ENCODE results near the gene PHOSPHO2. TPM values are rescaled to one million over a fixed set of nuclear protein-coding genes. Genes with fewer than 3 reads are reported as not detected.

PHOSPHO2 gene
- polyA plus RNA-seq, 4 donors = 3.8 to 22.1 (median 5.3) TPM

DNA sequence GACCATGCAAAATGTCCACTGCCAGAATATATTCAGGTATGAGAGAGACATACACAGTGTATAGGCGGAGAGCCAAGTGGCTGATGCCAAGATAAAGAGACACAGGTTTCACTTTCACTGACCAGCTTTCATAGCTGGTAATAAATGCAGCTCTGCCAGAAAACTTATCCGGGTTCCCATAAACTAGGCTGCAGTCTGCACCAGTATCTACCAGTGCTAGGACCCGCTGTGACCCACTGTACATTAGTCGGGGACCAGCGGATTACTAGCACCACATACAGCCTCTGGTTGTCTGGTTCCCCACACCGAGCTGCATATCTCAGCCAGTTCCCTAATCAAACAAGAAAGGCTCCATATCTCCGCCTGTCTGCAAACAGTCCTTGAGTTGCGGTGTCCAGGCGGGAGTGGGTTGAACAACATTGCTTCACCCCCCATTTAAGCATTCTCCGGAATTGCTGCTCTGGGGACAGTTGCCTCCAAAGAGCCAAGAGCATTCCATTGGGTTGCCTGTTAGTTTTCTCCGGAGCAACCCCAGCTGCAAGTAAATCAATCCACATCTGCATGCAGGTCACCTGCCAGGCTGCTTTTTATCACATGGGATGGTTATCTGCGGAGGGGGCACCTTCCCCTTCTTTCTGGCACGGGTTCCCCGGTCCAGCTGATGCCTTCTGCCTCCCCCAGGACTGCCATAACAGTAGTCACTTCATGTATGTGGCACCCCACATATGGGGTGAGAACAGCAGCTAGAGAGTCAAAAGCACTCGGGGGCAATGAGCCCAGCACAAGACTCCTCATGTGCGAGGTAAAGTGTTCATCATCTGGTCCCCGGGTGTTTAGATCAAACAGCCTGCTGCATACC, 21.3 kb downstream of the PHOSPHO2 start:
- peak; percentile 78 to 88 for DNase-seq
- Histone ChIP-seq H3K36me3 (ENCODE audit: control insufficient read depth in 3 of 3, insufficient read depth in 2 of 3, low read depth in 1 of 3, low read length in 3 of 3) (peaks cover 0 to 4% (median 0%) of the 10 kb centered on the region in 3 donors), H3K9me3 (ENCODE audit: control insufficient read depth in 2 of 2, insufficient read depth in 1 of 2, low read depth in 1 of 2, low read length in 1 of 2) (peaks cover 0 to 6% of the 10 kb centered on the region in 2 donors), H3K4me1 (ENCODE audit: control insufficient read depth in 3 of 3, insufficient read depth in 2 of 3, low read depth in 1 of 3, low read length in 2 of 3) (peaks cover 1 to 64% (median 8%) of the 10 kb centered on the region in 3 donors), H3K4me3 (ENCODE audit: low read depth in 1 of 3, low read length in 3 of 3) (peak overlapping the region in 2 of 3 donors; percentile 1 to 27), H3K27me3 (ENCODE audit: control insufficient read depth in 3 of 3, insufficient read depth in 3 of 3, low read length in 3 of 3) (no peaks in the 10 kb centered on the region), H3K27ac (ENCODE audit: low read depth in 1 of 3, low read length in 2 of 3) (peak overlapping the region in 2 of 3 donors; percentile 32 to 59)
- WGBS, 3 donors = 10 to 43% (median 28%) methylated on average over 17 of the region's 17 CpGs
- no peak for FAIRE-seq

DNA sequence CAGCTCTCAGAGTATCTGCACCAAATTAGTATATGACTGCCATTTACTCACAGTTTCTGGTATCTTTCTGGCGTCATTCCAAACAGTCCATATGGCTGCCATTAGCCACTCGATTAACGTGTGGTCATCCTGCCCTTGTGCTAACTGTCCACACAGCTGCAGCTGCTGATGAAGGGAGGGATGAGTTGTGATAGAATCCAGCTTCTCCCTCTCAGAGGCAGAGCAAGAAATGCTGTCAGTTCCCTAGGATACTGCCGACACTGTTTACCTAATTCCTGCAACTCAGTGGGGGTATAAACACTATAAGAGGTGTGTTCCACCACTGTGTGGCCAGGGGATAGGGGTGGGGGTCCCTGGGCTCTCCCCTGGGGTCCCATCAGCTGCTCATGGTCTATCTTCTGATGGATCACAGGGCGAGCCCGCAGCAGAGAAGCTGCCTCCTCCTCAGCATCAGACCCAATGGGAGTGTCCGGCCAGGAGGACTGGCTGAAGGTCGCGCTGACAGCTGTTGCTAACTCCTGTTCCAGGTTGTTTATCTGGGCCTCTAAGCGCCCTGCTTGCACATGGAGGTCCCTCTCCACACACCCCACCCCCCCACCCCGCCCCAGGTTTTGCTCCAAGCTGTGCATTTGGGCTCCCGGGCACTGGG, 22.1 kb downstream of the PHOSPHO2 start:
- Histone ChIP-seq H3K4me3 (ENCODE audit: low read depth in 1 of 3, low read length in 3 of 3) (peak overlapping the region in 1 of 3 donors; percentile 27), H3K9me3 (ENCODE audit: control insufficient read depth in 2 of 2, insufficient read depth in 1 of 2, low read depth in 1 of 2, low read length in 1 of 2) (peaks cover 0 to 6% of the 10 kb centered on the region in 2 donors), H3K27me3 (ENCODE audit: control insufficient read depth in 3 of 3, insufficient read depth in 3 of 3, low read length in 3 of 3) (no peaks in the 10 kb centered on the region), H3K27ac (ENCODE audit: low read depth in 1 of 3, low read length in 2 of 3) (peak overlapping the region in 2 of 3 donors; percentile 9 to 39), H3K36me3 (ENCODE audit: control insufficient read depth in 3 of 3, insufficient read depth in 2 of 3, low read depth in 1 of 3, low read length in 3 of 3) (peaks cover 0 to 4% (median 0%) of the 10 kb centered on the region in 3 donors), H3K4me1 (ENCODE audit: control insufficient read depth in 3 of 3, insufficient read depth in 2 of 3, low read depth in 1 of 3, low read length in 2 of 3) (peaks cover 0 to 59% (median 8%) of the 10 kb centered on the region in 3 donors)
- 12 to 39% (median 29%) methylated on average over 12 of the region's 12 CpGs for WGBS, 3 donors
- no peak for FAIRE-seq
- DNase-seq = peak; percentile 61 to 68

DNA sequence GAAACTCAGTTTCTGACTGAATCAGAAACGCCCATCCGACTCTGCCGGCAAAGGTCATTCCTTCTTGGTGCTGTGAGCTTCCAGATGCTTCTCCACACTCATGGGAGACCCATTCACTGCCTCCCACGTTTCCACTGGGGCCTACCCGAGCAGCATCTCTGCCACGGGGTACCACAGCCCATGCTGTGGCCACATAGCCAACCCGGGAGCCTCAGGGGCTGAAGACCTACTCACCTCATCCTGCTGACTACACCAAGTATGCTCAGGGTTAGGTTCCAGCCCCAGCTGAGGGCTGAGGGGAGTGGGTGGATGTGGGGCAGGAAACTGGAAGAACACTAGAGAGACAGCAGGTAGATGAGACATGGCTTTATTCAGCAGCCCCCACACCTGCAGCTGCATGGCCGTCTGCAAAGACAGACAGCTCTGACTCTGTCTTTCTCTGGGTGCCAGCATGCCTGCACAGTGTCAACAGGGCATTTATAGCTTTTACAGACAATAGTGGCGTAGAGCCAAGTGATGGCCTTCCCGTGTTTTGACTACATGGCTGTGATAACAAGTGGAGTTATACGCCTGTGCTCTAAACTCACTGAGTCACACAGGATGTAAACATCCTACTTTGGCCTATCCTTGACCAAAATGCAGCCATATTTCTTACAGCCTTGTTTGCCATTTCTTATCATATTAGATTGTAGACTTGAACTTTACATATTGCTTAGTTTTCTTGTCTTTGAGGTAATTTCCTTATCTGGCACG, 22.8 kb downstream of the PHOSPHO2 start:
- Histone ChIP-seq H3K4me1 (ENCODE audit: control insufficient read depth in 3 of 3, insufficient read depth in 2 of 3, low read depth in 1 of 3, low read length in 2 of 3) (peaks cover 0 to 52% (median 5%) of the 10 kb centered on the region in 3 donors), H3K9me3 (ENCODE audit: control insufficient read depth in 2 of 2, insufficient read depth in 1 of 2, low read depth in 1 of 2, low read length in 1 of 2) (no peaks in the 10 kb centered on the region), H3K36me3 (ENCODE audit: control insufficient read depth in 3 of 3, insufficient read depth in 2 of 3, low read depth in 1 of 3, low read length in 3 of 3) (no peaks in the 10 kb centered on the region), H3K27me3 (ENCODE audit: control insufficient read depth in 3 of 3, insufficient read depth in 3 of 3, low read length in 3 of 3) (no peaks in the 10 kb centered on the region), H3K27ac (ENCODE audit: low read depth in 1 of 3, low read length in 2 of 3) (peak overlapping the region in 2 of 3 donors; percentile 41 to 67), H3K4me3 (ENCODE audit: low read depth in 1 of 3, low read length in 3 of 3) (no peak overlapping the region)
- FAIRE-seq = no peak
- 20 to 54% (median 31%) methylated on average over 12 of the region's 12 CpGs for WGBS, 3 donors
- DNase-seq = peak; percentile 61 to 73

DNA sequence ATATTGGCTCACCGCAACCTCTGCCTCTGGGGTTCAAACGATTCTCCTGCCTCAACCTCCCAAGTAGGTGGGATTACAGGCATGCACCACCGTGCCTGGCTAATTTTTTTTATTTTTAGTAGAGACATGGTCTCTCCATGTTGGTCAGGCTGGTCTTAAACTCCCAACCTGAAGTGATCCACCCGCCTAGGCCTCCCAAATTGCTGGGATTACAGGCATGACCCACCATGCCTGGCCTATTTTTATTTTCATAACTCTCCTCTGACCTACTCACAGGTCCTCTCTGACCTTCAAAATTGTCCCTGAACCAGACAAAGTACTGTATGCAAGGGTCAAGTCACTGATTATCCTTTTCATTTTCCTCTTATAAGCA, 23.4 kb downstream of the PHOSPHO2 start:
- H3K27me3 ChIP-seq (ENCODE audit: control insufficient read depth in 3 of 3, insufficient read depth in 3 of 3, low read length in 3 of 3) = no peaks in the 10 kb centered on the region
- peak overlapping the region in 1 of 3 donors; percentile 41 for H3K27ac ChIP-seq (ENCODE audit: low read depth in 1 of 3, low read length in 2 of 3)
- DNase-seq = no peak
- no peaks in the 10 kb centered on the region for H3K9me3 ChIP-seq (ENCODE audit: control insufficient read depth in 2 of 2, insufficient read depth in 1 of 2, low read depth in 1 of 2, low read length in 1 of 2)
- WGBS, 3 donors = 48 to 74% (median 53%) methylated on average over 4 of the region's 4 CpGs
- H3K4me1 ChIP-seq (ENCODE audit: control insufficient read depth in 3 of 3, insufficient read depth in 2 of 3, low read depth in 1 of 3, low read length in 2 of 3) = peaks cover 0 to 46% (median 2%) of the 10 kb centered on the region in 3 donors
- H3K4me3 ChIP-seq (ENCODE audit: low read depth in 1 of 3, low read length in 3 of 3) = no peak overlapping the region
- no peak for FAIRE-seq
- no peaks in the 10 kb centered on the region for H3K36me3 ChIP-seq (ENCODE audit: control insufficient read depth in 3 of 3, insufficient read depth in 2 of 3, low read depth in 1 of 3, low read length in 3 of 3)

DNA sequence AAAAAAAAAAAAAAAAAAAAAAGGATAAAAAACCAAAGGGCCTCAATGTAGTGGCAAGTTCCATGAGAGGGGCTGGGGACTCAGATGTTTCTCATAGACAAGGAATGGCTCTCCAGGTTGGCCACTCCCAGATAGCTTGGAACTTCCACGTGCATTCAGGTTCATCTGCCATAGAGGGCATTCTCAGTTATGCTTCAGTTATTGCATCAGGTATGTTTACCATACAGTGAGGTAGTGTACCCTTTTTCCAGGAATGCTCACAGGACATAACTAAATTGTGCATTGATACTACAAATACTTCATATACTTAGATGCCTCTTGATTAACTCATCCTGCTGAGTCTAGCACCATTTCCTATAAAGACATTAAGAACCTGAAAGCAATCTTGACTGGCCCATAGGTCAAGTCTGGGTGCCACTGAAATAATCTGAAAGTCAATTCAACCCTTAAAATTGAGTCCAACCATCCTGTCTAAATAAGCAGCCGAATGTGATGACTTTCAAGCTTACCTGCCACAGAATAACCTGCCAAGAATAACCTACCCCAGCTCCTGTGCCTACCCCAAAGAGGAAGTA, 24.7 kb downstream of the PHOSPHO2 start:
- Histone ChIP-seq H3K4me3 (ENCODE audit: low read depth in 1 of 3, low read length in 3 of 3) (no peak overlapping the region), H3K36me3 (ENCODE audit: control insufficient read depth in 3 of 3, insufficient read depth in 2 of 3, low read depth in 1 of 3, low read length in 3 of 3) (no peaks in the 10 kb centered on the region), H3K27me3 (ENCODE audit: control insufficient read depth in 3 of 3, insufficient read depth in 3 of 3, low read length in 3 of 3) (no peaks in the 10 kb centered on the region), H3K4me1 (ENCODE audit: control insufficient read depth in 3 of 3, insufficient read depth in 2 of 3, low read depth in 1 of 3, low read length in 2 of 3) (peaks cover 0 to 34% (median 0%) of the 10 kb centered on the region in 3 donors), H3K27ac (ENCODE audit: low read depth in 1 of 3, low read length in 2 of 3) (no peak overlapping the region), H3K9me3 (ENCODE audit: control insufficient read depth in 2 of 2, insufficient read depth in 1 of 2, low read depth in 1 of 2, low read length in 1 of 2) (no peaks in the 10 kb centered on the region)
- DNase-seq (no peak), FAIRE-seq (no peak)
- 62 to 84% (median 74%) methylated on average over 2 of the region's 2 CpGs for WGBS, 3 donors

DNA sequence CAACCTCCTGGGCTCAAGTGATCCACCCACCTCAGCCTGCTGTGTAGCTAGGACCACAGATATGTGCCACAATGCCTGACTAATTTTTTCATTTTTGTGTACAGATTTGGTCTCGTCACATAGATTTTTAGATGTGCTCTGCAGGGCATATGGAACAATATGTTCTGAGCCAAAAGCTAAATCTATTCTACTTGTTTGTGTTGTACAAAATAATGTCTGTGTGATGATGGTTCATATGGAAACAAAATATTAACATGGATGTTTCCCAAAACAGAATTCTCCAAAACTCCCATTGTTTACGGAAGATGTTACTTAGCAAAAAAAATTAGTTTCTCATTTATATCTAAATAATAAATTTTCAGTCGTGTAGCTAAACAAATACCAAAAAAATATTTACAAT, 26.7 kb downstream of the PHOSPHO2 start:
- Histone ChIP-seq H3K36me3 (ENCODE audit: control insufficient read depth in 3 of 3, insufficient read depth in 2 of 3, low read depth in 1 of 3, low read length in 3 of 3) (no peaks in the 10 kb centered on the region), H3K4me3 (ENCODE audit: low read depth in 1 of 3, low read length in 3 of 3) (no peak overlapping the region), H3K27me3 (ENCODE audit: control insufficient read depth in 3 of 3, insufficient read depth in 3 of 3, low read length in 3 of 3) (no peaks in the 10 kb centered on the region), H3K27ac (ENCODE audit: low read depth in 1 of 3, low read length in 2 of 3) (no peak overlapping the region), H3K9me3 (ENCODE audit: control insufficient read depth in 2 of 2, insufficient read depth in 1 of 2, low read depth in 1 of 2, low read length in 1 of 2) (no peaks in the 10 kb centered on the region), H3K4me1 (ENCODE audit: control insufficient read depth in 3 of 3, insufficient read depth in 2 of 3, low read depth in 1 of 3, low read length in 2 of 3) (peaks cover 0 to 16% (median 0%) of the 10 kb centered on the region in 3 donors)
- FAIRE-seq = no peak
- WGBS, 3 donors = 69 to 70% (median 70%) methylated on average over 3 of the region's 3 CpGs
- no peak for DNase-seq

DNA sequence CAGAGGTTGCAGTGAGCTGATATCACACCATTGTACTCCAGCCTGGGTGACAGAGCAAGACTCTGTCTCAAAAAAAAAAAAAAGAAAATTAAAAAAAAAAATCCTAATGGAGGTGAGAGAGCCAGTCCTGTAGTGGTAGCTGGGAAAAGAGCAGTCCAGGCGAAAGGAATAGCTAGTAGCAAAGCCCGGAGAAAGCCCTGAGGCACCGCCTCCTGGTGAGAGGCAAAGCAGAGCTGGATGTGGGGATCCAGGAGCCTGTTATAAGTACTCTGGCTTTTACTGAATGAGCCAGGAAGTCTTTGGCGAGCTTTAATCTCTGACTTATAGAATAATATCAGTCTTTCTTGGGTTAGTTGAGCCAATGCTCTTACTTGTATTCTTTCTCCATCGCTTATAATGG, 32.8 kb downstream of the PHOSPHO2 start:
- Histone ChIP-seq H3K27ac (ENCODE audit: low read depth in 1 of 3, low read length in 2 of 3) (no peak overlapping the region), H3K27me3 (ENCODE audit: control insufficient read depth in 3 of 3, insufficient read depth in 3 of 3, low read length in 3 of 3) (no peaks in the 10 kb centered on the region), H3K9me3 (ENCODE audit: control insufficient read depth in 2 of 2, insufficient read depth in 1 of 2, low read depth in 1 of 2, low read length in 1 of 2) (no peaks in the 10 kb centered on the region), H3K4me3 (ENCODE audit: low read depth in 1 of 3, low read length in 3 of 3) (no peak overlapping the region), H3K36me3 (ENCODE audit: control insufficient read depth in 3 of 3, insufficient read depth in 2 of 3, low read depth in 1 of 3, low read length in 3 of 3) (no peaks in the 10 kb centered on the region), H3K4me1 (ENCODE audit: control insufficient read depth in 3 of 3, insufficient read depth in 2 of 3, low read depth in 1 of 3, low read length in 2 of 3) (no peaks in the 10 kb centered on the region)
- FAIRE-seq (no peak), DNase-seq (no peak)
- WGBS, 3 donors = 90 to 92% (median 91%) methylated on average over 5 of the region's 5 CpGs

DNA sequence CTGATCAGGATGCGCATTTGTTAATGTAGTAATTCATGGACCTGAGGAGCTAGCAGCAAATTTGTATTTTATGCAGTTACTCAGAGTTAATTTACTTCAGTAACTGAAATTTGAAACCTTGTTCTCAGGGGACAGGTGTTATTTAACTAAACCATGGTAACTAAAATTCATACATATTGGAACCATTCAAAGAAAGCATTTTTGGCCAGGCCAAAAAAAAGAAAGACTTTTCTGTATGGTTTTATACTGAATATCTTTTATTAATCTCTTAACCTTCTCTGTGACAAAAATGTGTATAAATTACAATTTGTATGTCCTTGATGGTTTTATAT, 35.0 kb downstream of the PHOSPHO2 start:
- Histone ChIP-seq H3K27ac (ENCODE audit: low read depth in 1 of 3, low read length in 2 of 3) (no peak overlapping the region), H3K27me3 (ENCODE audit: control insufficient read depth in 3 of 3, insufficient read depth in 3 of 3, low read length in 3 of 3) (no peaks in the 10 kb centered on the region), H3K36me3 (ENCODE audit: control insufficient read depth in 3 of 3, insufficient read depth in 2 of 3, low read depth in 1 of 3, low read length in 3 of 3) (no peaks in the 10 kb centered on the region), H3K4me1 (ENCODE audit: control insufficient read depth in 3 of 3, insufficient read depth in 2 of 3, low read depth in 1 of 3, low read length in 2 of 3) (peaks cover 0 to 8% (median 0%) of the 10 kb centered on the region in 3 donors), H3K4me3 (ENCODE audit: low read depth in 1 of 3, low read length in 3 of 3) (no peak overlapping the region), H3K9me3 (ENCODE audit: control insufficient read depth in 2 of 2, insufficient read depth in 1 of 2, low read depth in 1 of 2, low read length in 1 of 2) (no peaks in the 10 kb centered on the region)
- no peak for DNase-seq
- no peak for FAIRE-seq
- WGBS, 3 donors = 98 to 100% (median 98%) methylated on average over 1 of the region's 1 CpG

Measured in small intestine (tissue), 7 donors.